Aortic smooth muscle cell (primary cell): Measurements from ENCODE around the gene NOS1. TPM values are rescaled to one million over a fixed set of nuclear protein-coding genes. Genes with fewer than 3 reads are reported as not detected.

Source experiments
- total RNA-seq: library from RNA; depleted of rRNA; stranded (reverse); fragments of >200 nt; gene quantifications from 2 replicates; pipeline ENCODE4 v1.2.3, GENCODE V29; 2014

NOS1 gene
- total RNA-seq: under 0.01 TPM in 2 replicates

DNA sequence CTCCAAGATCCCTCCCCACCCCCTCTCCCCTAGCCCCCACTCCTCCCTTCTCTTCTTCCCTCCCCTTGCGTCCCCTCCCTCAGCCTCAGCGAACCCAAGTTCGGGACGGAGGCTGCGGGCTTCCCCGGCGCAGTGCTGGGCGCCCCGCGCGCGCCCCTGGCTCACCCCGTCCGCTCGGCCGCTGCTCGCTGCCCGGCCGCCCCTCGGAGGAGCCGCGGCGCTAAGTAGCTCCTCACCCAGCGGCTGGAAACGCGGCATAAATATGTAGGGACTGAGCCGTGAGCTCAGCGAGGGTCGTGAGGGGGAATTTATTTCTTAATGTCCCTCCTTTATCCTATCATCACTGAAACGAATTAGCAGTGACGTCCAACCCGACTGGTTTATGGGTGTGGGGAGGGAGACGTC lies at the start of gene NOS1:
Gene NOS1 (minus strand): TSS at position 280 of the 405 bp plus-strand sequence. CDS start 30,557 bp downstream, outside the sequence.

DNA sequence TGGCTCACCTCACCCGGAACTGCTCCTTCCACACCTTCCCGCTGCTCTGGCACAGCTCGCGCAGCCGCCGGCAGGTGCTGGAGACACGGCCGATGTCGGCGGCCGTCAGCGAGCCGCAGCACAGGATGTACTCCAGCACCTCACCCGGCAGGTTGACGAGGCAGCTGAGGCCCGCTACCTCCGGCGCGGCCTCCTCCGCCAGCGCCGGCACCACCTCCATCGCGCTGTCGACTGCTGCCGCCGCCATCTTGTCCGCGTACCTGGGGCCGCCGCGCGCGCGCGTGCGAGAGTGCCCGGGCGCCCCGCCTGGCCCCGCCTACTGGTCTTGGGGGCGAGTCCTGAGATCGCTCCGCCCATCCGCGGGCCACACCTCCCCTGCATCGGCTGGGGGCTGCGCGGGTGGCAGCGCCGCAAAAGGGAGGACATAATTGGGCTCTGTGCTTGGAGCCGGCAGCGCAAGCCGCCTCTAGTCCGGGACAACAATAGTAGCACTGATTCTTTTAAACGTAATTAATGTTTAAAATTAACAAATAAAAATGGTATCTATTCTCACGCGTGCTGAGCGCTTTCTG lies 171.1 kb downstream of the NOS1 start, which contains the start of gene FBXO21:
Gene FBXO21 (minus strand): TSS at position 261 of the 572 bp plus-strand sequence. CDS start 14 bp downstream, at position 247.

Other genes starting within 250 kb of the NOS1 start
- 131 and 143 TPM in 2 replicates for gene FBXO21, start 171.2 kb downstream of the NOS1 start, total RNA-seq